Aorta (tissue), 5 donors: Measurements from ENCODE around the gene ANO9. TPM values are rescaled to one million over a fixed set of nuclear protein-coding genes. Genes with fewer than 3 reads are reported as not detected.

Experiments used
- ATAC-seq: fragments of 200-7000 bp; cut with Tn5 transposase; one replicate; pipeline ENCODE4 v1.9.1; 2022; ENCODE audit warnings: moderate library complexity; ENCODE audit not compliant: low FRiP score
- DNase-seq, 2 donors: peaks; one replicate each; pipeline ENCODE4 v3.0.0-alpha.2; 2020
- H3K27ac ChIP-seq, 2 donors: one replicate each; pipeline ENCODE4 v1.5.1; 2013; ENCODE audit warnings: low read length in 2 of 2, mild to moderate bottlenecking in 2 of 2, moderate library complexity in 2 of 2, control low read depth in 1 of 2, inconsistent platforms in 1 of 2, low read depth in 1 of 2
- H3K27me3 ChIP-seq, 2 donors: one replicate each; pipeline ENCODE4 v1.6.1; 2013; ENCODE audit warnings: control low read depth in 1 of 2, low read length in 1 of 2, mild to moderate bottlenecking in 1 of 2, moderate library complexity in 1 of 2; ENCODE audit not compliant: insufficient read depth in 2 of 2, control insufficient read depth in 1 of 2
- H3K36me3 ChIP-seq, 2 donors: one replicate each; pipeline ENCODE4 v1.6.1; 2013; ENCODE audit warnings: control low read depth in 1 of 2, low read length in 1 of 2, mild to moderate bottlenecking in 1 of 2; ENCODE audit not compliant: insufficient read depth in 2 of 2, control insufficient read depth in 1 of 2
- H3K4me1 ChIP-seq, 2 donors: one replicate each; pipeline ENCODE4 v1.6.1; 2013; ENCODE audit warnings: low read length in 2 of 2, control low read depth in 1 of 2, mild to moderate bottlenecking in 1 of 2, moderate library complexity in 1 of 2; ENCODE audit not compliant: insufficient read depth in 2 of 2, control insufficient read depth in 1 of 2
- H3K4me3 ChIP-seq, 2 donors: one replicate each; pipeline ENCODE4 v1.5.1; 2013; ENCODE audit warnings: low read length in 2 of 2, control low read depth in 1 of 2, mild to moderate bottlenecking in 1 of 2
- H3K9me3 ChIP-seq: one replicate; pipeline ENCODE4 v1.6.1; 2013; ENCODE audit warnings: mild to moderate bottlenecking, low read length; ENCODE audit not compliant: control insufficient read depth
- WGBS, 2 donors: extraction: QIAGEN DNeasy Blood & Tissue Kit; methylation state at CpG; one replicate each; pipeline ENCODE4 v1.1.7; 2013; 5-methylcytosine and 5-hydroxymethylcytosine counted together
- intact Hi-C, 2 donors: fragments of 100-400 bp; cut with DNase I; formaldehyde crosslinking; loops; one replicate each; pipeline versions ENCODE4 v1.14.2 to v1.15.0; 2022
- polyA plus RNA-seq, 2 donors: library from polyadenylated mRNA; stranded (reverse); fragments of 200-250 nt; gene quantifications; one replicate each; pipeline ENCODE4 v1.2.3, GENCODE V29; 2013
- total RNA-seq, 2 donors: library from RNA; stranded (reverse); fragmentation: NEBNext Ultra II Directional; extraction: Animal tissue kit (Norgen Biotek cat#: 25700); gene quantifications; one replicate each; pipeline ENCODE4 v1.2.1, GENCODE V29; 2021
- donor health status: healthy with polysubstance abuse.
- donor health status: Bipolar disorder and iron deficiency.
- donor health status: DM: no; HTN: no; CAD: no.
- donor health status: DM: no; HTN: no; CAD: no.
- donor health status: DM: yes; HTN: yes; CAD: no.

The ANO9 gene
- total and polyA plus RNA-seq, 4 donors, result 0.41 to 8.1 (median 2.0) TPM

DNA sequence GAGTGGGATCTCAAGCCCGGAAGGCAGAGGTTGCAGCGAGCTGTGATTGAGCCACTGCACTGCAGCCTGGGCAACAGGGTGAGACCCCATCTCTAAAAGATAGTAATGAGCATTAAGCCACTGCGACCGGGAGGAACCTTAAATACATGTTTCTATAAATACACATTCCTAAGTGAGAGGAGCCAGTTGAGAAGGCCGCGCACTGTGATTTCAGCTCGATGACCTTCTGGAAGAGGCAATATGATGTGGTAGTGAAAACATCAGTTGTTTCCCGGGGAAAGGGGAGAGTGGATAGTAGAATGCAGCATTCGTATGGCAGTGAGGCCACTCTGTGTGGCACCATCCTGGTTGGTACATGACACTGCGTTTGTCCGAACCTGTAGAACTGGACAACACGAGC, 26.2 kb upstream of the ANO9 start:
- Histone ChIP-seq H3K4me3 (no peak overlapping the region), H3K4me1 (no peaks in the 10 kb centered on the region), H3K9me3 (no peaks in the 10 kb centered on the region), H3K36me3 (no peaks in the 10 kb centered on the region), H3K27me3 (no peaks in the 10 kb centered on the region), H3K27ac (peak overlapping the region in 1 of 2 donors; percentile 28)
- intact Hi-C loops, result no loop called here
- DNase-seq (no peak), ATAC-seq (no peak)
- 58 to 62% methylated on average over 12 of the region's 12 CpGs for WGBS, 2 donors

- WGBS, 2 donors, result 86 to 87% methylated on average over 9 of the region's 9 CpGs
- Histone ChIP-seq H3K9me3 (no peaks in the 10 kb centered on the region), H3K4me1 (no peaks in the 10 kb centered on the region), H3K36me3 (no peaks in the 10 kb centered on the region), H3K4me3 (no peak overlapping the region), H3K27ac (no peak overlapping the region), H3K27me3 (no peaks in the 10 kb centered on the region)
- no peak for DNase-seq
- intact Hi-C loops, result no loop called here
- no peak for ATAC-seq
Measured at GRCh38 chr11:465896-466530, 24.2 kb upstream of the ANO9 start.

DNA sequence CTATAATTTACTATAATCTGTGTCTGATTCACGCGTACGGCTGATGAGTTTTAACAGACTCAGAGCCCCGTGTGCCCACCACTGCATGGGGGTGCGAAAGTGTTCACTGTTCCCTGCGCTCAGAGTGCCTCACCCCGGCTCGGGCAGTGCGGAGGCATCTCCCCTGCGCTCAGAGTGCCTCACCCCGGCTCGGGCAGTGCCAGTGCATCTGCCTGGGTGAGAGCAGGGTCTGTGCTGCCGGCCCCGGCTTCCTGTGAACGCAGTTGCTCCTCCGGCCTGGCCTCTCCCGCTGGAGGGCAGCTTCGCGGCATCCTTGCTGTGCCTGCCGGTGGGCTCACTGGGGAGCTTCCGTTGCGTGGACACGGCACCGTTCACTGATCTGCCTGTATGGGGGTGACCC, 22.5 kb upstream of the ANO9 start:
- H3K4me3 ChIP-seq, result no peak overlapping the region
- H3K4me1 ChIP-seq, result no peaks in the 10 kb centered on the region
- H3K27me3 ChIP-seq, result no peaks in the 10 kb centered on the region
- DNase-seq, result no peak
- H3K9me3 ChIP-seq, result no peaks in the 10 kb centered on the region
- H3K27ac ChIP-seq, result no peak overlapping the region
- no peak for ATAC-seq
- 92 to 94% methylated on average over 24 of the region's 24 CpGs for WGBS, 2 donors
- H3K36me3 ChIP-seq, result no peaks in the 10 kb centered on the region
- intact Hi-C loops, result no loop called here

GRCh38 chr11:462107-462890, 20.5 kb upstream of the ANO9 start:
- no peak for ATAC-seq
- no peak for DNase-seq
- H3K4me3 ChIP-seq, result no peak overlapping the region
- WGBS, 2 donors, result 90 to 94% methylated on average over 16 of the region's 16 CpGs
- H3K27ac ChIP-seq, result no peak overlapping the region
- no peaks in the 10 kb centered on the region for H3K4me1 ChIP-seq
- H3K36me3 ChIP-seq, result no peaks in the 10 kb centered on the region
- intact Hi-C loops, result no loop called here
- no peaks in the 10 kb centered on the region for H3K9me3 ChIP-seq
- H3K27me3 ChIP-seq, result no peaks in the 10 kb centered on the region

DNA sequence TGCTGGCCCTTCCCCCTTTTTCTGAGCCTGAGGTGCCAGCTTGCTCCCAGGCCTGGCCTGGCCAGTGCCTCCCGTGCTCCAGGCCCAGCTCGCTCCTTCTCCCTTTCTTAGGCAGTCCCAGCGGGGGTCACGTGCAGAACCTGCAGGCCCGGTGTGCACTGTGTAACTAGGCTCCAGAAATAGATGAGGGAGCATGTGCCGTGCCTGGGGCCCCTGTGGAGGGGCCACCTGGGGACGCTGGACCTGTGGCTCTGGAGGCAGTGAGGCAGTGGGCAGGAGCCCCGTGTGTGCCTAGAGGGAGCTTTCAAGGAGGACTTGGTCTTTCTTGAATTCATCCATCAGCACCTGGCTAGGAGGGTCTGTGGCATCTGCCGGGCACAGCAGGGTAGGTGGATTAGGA, 19.8 kb upstream of the ANO9 start:
- 87 to 88% methylated on average over 9 of the region's 9 CpGs for WGBS, 2 donors
- Histone ChIP-seq H3K36me3 (no peaks in the 10 kb centered on the region), H3K9me3 (no peaks in the 10 kb centered on the region), H3K4me3 (no peak overlapping the region), H3K4me1 (no peaks in the 10 kb centered on the region), H3K27me3 (no peaks in the 10 kb centered on the region), H3K27ac (no peak overlapping the region)
- no peak for DNase-seq
- intact Hi-C loops, result no loop called here
- no peak for ATAC-seq

GRCh38 chr11:460331-461199, 18.8 kb upstream of the ANO9 start:
- intact Hi-C loops, result no loop called here
- H3K9me3 ChIP-seq, result no peaks in the 10 kb centered on the region
- no peak for ATAC-seq

DNA sequence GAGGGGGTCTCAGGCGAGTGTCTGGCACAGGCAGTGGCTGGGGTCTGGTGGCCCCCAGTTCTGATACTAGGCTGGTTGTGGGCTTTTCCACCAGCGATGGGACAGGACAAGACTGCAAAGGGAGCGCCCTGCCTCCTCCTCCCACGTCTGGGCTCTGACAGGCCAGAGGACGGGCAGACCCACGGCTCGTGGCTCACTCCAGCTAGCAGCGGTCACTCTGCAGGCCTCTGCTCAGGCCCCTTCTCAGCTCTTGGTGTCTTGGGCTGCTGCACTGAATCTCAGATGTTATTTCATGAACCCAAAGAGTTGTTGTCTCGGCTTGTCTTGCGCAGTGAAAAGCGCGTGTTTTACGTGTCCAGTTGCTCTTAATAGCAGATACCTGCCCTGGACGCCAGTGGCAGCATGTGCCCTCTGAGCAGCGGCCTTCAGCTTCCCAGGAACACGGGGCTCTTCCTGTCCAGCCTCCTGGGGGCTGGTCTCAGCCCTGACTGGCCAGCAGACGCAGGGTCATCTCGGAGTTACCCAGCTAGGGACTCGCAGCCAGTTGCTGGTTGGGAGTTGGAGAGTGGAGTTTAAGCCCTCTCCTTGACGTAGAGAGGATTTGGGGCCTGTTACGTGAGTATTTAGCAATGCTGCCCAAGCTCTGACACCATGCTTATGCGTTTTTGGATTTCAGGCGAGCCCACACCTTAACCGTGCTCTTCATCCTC, 17.9 kb upstream of the ANO9 start:
- DNase-seq, result peak in 1 of 2 donors; percentile 51
- Histone ChIP-seq H3K27ac (no peak overlapping the region), H3K4me1 (no peaks in the 10 kb centered on the region), H3K36me3 (no peaks in the 10 kb centered on the region), H3K9me3 (no peaks in the 10 kb centered on the region), H3K4me3 (no peak overlapping the region), H3K27me3 (no peaks in the 10 kb centered on the region)
- WGBS, 2 donors, result 92% methylated on average over 24 of the region's 24 CpGs
- intact Hi-C loops, result loop anchor here in 1 of 2 donors (10.0 kb wide), 1 partner anchor 45 kb away; the partner anchor contains the start of gene RNH1
- ATAC-seq, result no peak

More at GRCh38 chr11:460331-461199, 18.8 kb upstream of the ANO9 start:
- DNase-seq, result peak in 1 of 2 donors; percentile 74
- no peaks in the 10 kb centered on the region for H3K36me3 ChIP-seq
- H3K4me3 ChIP-seq, result no peak overlapping the region
- no peaks in the 10 kb centered on the region for H3K27me3 ChIP-seq
- WGBS, 2 donors, result 92% methylated on average over 41 of the region's 41 CpGs
- no peak overlapping the region for H3K27ac ChIP-seq
- no peaks in the 10 kb centered on the region for H3K4me1 ChIP-seq

DNA sequence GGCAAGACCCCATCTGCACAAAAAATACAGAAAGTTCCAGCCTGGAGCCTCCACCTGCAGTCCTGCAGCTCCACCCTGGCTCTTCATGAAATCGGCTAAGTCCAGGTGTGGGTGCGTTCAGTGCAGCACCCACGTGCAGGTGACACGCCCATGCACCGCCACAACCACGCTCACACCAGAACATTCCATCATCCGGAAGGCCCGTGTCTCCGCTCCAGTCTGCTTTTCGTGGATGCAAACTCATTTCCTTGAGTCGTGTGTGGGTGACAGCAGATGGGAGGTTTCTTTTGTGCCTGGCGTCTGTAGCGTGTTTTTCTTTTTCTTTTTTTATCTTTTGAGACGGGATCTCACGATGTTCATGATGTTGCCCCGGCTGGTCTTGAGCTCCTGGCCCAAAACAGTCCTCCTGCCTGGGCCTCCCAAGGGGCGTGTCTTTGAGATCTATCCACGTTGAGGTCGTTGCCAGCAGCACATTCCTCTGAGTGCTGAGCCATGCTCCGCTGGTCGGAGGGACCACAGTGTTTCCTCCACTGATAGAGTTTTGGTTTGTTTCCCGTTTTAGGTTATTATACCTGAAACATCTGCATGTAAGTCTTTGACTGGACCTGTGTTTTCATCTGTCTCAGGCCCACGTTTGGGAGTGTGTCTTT, 15.4 kb upstream of the ANO9 start:
- DNase-seq (peak in 1 of 2 donors; percentile 61), ATAC-seq (no peak)
- 66 to 71% methylated on average over 23 of the region's 23 CpGs for WGBS, 2 donors
- intact Hi-C loops, result loop anchor here in 1 of 2 donors (10.0 kb wide), 1 partner anchor 48 kb away; the partner anchor contains the start of gene RNH1
- Histone ChIP-seq H3K4me1 (no peaks in the 10 kb centered on the region), H3K9me3 (no peaks in the 10 kb centered on the region), H3K27me3 (no peaks in the 10 kb centered on the region), H3K36me3 (no peaks in the 10 kb centered on the region), H3K4me3 (no peak overlapping the region), H3K27ac (no peak overlapping the region)
